GM13976 (cell line): Measurements from ENCODE around the gene ZNF335.

Experiments used
- DNase-seq: peaks from one replicate; pipeline ENCODE4 v3.0.0; 2012; ENCODE audit warnings: low spot score
- in situ Hi-C: fragments of 300-500 bp; cut with MboI; formaldehyde crosslinking; loops from one replicate; pipeline ENCODE4 v1.12.0; 2022; ENCODE audit warnings: low sequenced_read_pairs, mixed read lengths, inconsistent platforms; ENCODE audit not compliant: unreplicated experiment
- TF ChIP-seq, protein P1 (sequence below): IDR thresholded peaks from 2 replicates; pipeline ENCODE4 v1.5.1; 2012; ENCODE audit warnings: borderline replicate concordance, mild to moderate bottlenecking; ENCODE audit not compliant: insufficient read depth; ENCODE audit errors: extremely low read depth, missing control alignments, control extremely low read depth

ZNF335 gene

DNA sequence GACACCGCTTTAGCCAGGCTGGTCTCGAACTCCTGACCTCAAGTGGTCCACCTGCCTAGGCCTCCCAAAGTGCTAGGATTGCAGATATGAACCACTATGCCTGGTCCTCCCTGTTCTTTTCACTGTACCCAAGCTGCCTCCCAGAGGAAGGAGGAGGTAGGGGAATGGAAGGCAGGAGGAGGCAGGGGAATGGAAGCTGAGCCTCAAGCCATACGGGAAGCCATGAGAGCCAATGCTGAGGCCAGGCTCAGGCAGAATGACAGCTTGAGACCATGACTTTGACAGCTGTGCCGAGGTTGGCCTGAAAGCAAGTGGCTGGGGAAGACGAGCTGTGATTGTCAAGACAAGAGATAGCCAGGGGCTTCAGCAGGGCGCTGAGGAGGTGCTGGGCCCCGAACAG is 13.6 kb upstream of the ZNF335 start:
- TF ChIP-seq, protein P1, sequence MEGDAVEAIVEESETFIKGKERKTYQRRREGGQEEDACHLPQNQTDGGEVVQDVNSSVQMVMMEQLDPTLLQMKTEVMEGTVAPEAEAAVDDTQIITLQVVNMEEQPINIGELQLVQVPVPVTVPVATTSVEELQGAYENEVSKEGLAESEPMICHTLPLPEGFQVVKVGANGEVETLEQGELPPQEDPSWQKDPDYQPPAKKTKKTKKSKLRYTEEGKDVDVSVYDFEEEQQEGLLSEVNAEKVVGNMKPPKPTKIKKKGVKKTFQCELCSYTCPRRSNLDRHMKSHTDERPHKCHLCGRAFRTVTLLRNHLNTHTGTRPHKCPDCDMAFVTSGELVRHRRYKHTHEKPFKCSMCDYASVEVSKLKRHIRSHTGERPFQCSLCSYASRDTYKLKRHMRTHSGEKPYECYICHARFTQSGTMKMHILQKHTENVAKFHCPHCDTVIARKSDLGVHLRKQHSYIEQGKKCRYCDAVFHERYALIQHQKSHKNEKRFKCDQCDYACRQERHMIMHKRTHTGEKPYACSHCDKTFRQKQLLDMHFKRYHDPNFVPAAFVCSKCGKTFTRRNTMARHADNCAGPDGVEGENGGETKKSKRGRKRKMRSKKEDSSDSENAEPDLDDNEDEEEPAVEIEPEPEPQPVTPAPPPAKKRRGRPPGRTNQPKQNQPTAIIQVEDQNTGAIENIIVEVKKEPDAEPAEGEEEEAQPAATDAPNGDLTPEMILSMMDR: no peak
- in situ Hi-C loops: no loop called here
- DNase-seq: no peak

DNA sequence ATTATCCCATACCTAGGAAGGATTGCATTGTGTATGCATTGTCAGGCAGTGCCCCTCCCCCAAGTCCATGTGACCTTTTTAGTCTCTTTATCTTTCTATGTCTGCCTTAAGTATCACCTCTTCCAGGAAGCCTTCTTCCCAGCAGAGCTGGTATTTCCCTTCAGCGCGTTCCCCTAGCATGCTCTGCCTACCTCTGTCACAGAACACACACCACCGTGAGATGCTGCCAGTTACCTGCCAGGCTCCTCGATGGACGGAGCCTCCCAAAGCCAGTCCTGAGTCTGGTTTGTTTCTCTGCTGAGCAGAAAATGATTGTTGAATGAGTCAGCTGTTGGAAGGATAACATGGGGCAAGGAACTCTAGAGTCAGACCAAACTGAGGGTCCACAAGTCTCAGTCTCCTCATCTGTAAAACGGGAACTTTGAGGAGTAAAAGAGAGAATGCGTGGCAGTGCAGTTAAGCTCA is 11.3 kb upstream of the ZNF335 start:
- in situ Hi-C loops: no loop called here
- TF ChIP-seq, protein P1: no peak
- DNase-seq: no peak

DNA sequence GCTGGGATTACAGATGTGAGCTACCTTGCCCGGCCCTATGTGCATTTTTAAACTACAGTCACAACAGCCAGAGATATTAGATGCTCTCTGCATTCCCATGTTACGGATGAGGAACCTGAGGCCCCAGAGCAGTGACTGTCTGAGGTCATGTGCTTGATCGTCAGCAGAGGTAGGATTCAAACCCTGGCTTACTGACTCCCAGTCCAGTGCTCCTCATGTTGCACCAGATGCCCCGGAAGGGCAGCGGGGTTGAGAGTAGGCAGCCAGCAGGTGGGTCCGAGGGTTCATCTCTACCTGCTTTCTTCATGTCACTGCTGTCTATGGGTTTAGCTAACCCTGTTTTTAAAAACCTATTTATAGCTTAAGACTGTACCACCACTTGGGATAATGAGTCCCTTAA is 9.3 kb upstream of the ZNF335 start:
- DNase-seq: no peak
- in situ Hi-C loops: no loop called here
- TF ChIP-seq, protein P1: no peak

GRCh38 chr20:45976086-45976485 is 4.1 kb upstream of the ZNF335 start:
- in situ Hi-C loops: no loop called here
- DNase-seq: no peak
- TF ChIP-seq, protein P1: no peak

GRCh38 chr20:45975686-45976085 is 3.7 kb upstream of the ZNF335 start:
- in situ Hi-C loops: no loop called here
- TF ChIP-seq, protein P1: no peak
- no peak for DNase-seq

GRCh38 chr20:45974896-45975565 is 3.0 kb upstream of the ZNF335 start:
- TF ChIP-seq, protein P1: no peak
- in situ Hi-C loops: no loop called here
- no peak for DNase-seq
